Astrocyte of the spinal cord (primary cell): Measurements from ENCODE around the gene SERPINE2.

Experiments
- DNase-seq: peaks from one replicate; pipeline ENCODE4 v3.0.0; 2011; ENCODE audit warnings: low read depth, low spot score
- H3K4me3 ChIP-seq: 2 replicates; pipeline ENCODE4 v1.5.1; 2011; ENCODE audit warnings: low read depth, mild to moderate bottlenecking, low read length, moderate library complexity
- CTCF ChIP-seq: IDR thresholded peaks from 2 replicates; pipeline ENCODE4 v1.5.1; 2012; ENCODE audit warnings: low read depth, mild to moderate bottlenecking, low read length, inconsistent platforms
- in situ Hi-C: cut with HindIII; loops from 2 replicates; pipeline ENCODE4 v1.10.0; 2017; ENCODE audit warnings: low sequenced_read_pairs

The SERPINE2 gene

GRCh38 chr2:223989206-223989855 is 49.8 kb downstream of the SERPINE2 start:
- H3K4me3 ChIP-seq: no peak overlapping the region
- in situ Hi-C loops: loop anchor here (25.0 kb wide), 1 partner anchor 298 kb away; no protein-coding TSS in a partner anchor
- TF ChIP-seq CTCF: no peak
- DNase-seq: no peak

- in situ Hi-C loops: loop anchor here (25.0 kb wide), 1 partner anchor 306 kb away; no protein-coding TSS in a partner anchor
- TF ChIP-seq CTCF: no peak
These were observed 57.8 kb downstream of the SERPINE2 start for GRCh38 chr2:223981241-223981640.

GRCh38 chr2:223980803-223981202 is 58.3 kb downstream of the SERPINE2 start:
- no peak for TF ChIP-seq CTCF
- DNase-seq: no peak
- in situ Hi-C loops: loop anchor here (25.0 kb wide), 1 partner anchor 306 kb away; no protein-coding TSS in a partner anchor
- H3K4me3 ChIP-seq: no peak overlapping the region

More at GRCh38 chr2:223981241-223981640, 57.8 kb downstream of the SERPINE2 start:
- no peak for DNase-seq
- no peak overlapping the region for H3K4me3 ChIP-seq

- no peak for TF ChIP-seq CTCF
- H3K4me3 ChIP-seq: no peak overlapping the region
- in situ Hi-C loops: loop anchor here (25.0 kb wide), 1 partner anchor 307 kb away; no protein-coding TSS in a partner anchor
- no peak for DNase-seq
These were observed 58.7 kb downstream of the SERPINE2 start for GRCh38 chr2:223980397-223980735.

- H3K4me3 ChIP-seq: no peak overlapping the region
- no peak for TF ChIP-seq CTCF
- in situ Hi-C loops: loop anchor here (25.0 kb wide), 1 partner anchor 307 kb away; no protein-coding TSS in a partner anchor
- no peak for DNase-seq
These were observed 59.2 kb downstream of the SERPINE2 start for GRCh38 chr2:223979730-223980396.

- TF ChIP-seq CTCF: no peak
- no peak overlapping the region for H3K4me3 ChIP-seq
- no peak for DNase-seq
- in situ Hi-C loops: loop anchor here (25.0 kb wide), 1 partner anchor 309 kb away; no protein-coding TSS in a partner anchor
These were observed 60.6 kb downstream of the SERPINE2 start for GRCh38 chr2:223978451-223978850.
